ENCODE results near the gene INVS. TPM values are rescaled to one million over a fixed set of nuclear protein-coding genes. Genes with fewer than 3 reads are reported as not detected.

INVS gene
- total and polyA plus RNA-seq, 11 donors, result 2.5 to 10.4 (median 7.4) TPM

GRCh38 chr9:100070104-100071041, 28.7 kb upstream of the INVS start:
- Histone ChIP-seq H3K4me3 (no peak overlapping the region), H3K27ac (no peak overlapping the region), H3K4me1 (peaks cover 0 to 36% (median 15%) of the 10 kb centered on the region in 12 donors), H3K27me3 (no peaks in the 10 kb centered on the region), H3K36me3 (peaks cover 0 to 4% (median 0%) of the 10 kb centered on the region in 9 donors), H3K9me3 (no peaks in the 10 kb centered on the region)
- 68 to 72% (median 69%) methylated on average over 2 of the region's 2 CpGs for WGBS, 4 donors
- TF ChIP-seq POLR2A (IDR thresholded peaks at IDR 0.05), result no peak
- no peak for TF ChIP-seq CTCF (IDR thresholded peaks at IDR 0.05)
- intact Hi-C loops (cut with DNase I), result no loop called here
- ATAC-seq, result no peak
- DNase-seq, result no peak

- WGBS, 4 donors, result 85 to 93% (median 90%) methylated on average over 2 of the region's 2 CpGs
- no peak overlapping the region for H3K4me3 ChIP-seq
- H3K27me3 ChIP-seq, result no peaks in the 10 kb centered on the region
- H3K4me1 ChIP-seq, result peaks cover 0 to 31% (median 13%) of the 10 kb centered on the region in 12 donors
- H3K36me3 ChIP-seq, result peaks cover 0 to 4% (median 0%) of the 10 kb centered on the region in 9 donors
- no peaks in the 10 kb centered on the region for H3K9me3 ChIP-seq
- DNase-seq (no peak), ATAC-seq (no peak)
- TF ChIP-seq CTCF (IDR thresholded peaks at IDR 0.05) (no peak), POLR2A (IDR thresholded peaks at IDR 0.05) (no peak)
- no peak overlapping the region for H3K27ac ChIP-seq
- intact Hi-C loops (cut with DNase I), result no loop called here
Measured at GRCh38 chr9:100071271-100071670, 27.8 kb upstream of the INVS start.

- no peak for TF ChIP-seq CTCF (IDR thresholded peaks at IDR 0.05)
- no peak for TF ChIP-seq POLR2A (IDR thresholded peaks at IDR 0.05)
- intact Hi-C loops (cut with DNase I), result no loop called here
- peaks cover 0 to 31% (median 8%) of the 10 kb centered on the region in 12 donors for H3K4me1 ChIP-seq
- ATAC-seq (no peak), DNase-seq (no peak)
- no peak overlapping the region for H3K27ac ChIP-seq
- H3K36me3 ChIP-seq, result peaks cover 0 to 4% (median 0%) of the 10 kb centered on the region in 9 donors
- H3K4me3 ChIP-seq, result no peak overlapping the region
- WGBS, 4 donors, result 58 to 73% (median 65%) methylated on average over 2 of the region's 2 CpGs
- no peaks in the 10 kb centered on the region for H3K9me3 ChIP-seq
- H3K27me3 ChIP-seq, result no peaks in the 10 kb centered on the region
Measured at GRCh38 chr9:100072805-100073204, 26.2 kb upstream of the INVS start.

GRCh38 chr9:100074093-100074492, 24.9 kb upstream of the INVS start:
- Histone ChIP-seq H3K9me3 (no peaks in the 10 kb centered on the region), H3K36me3 (peaks cover 0 to 4% (median 0%) of the 10 kb centered on the region in 9 donors), H3K27ac (no peak overlapping the region), H3K4me1 (peaks cover 0 to 31% (median 8%) of the 10 kb centered on the region in 12 donors), H3K4me3 (no peak overlapping the region), H3K27me3 (no peaks in the 10 kb centered on the region)
- 55 to 69% (median 65%) methylated on average over 6 of the region's 6 CpGs for WGBS, 4 donors
- peak in 2 of 4 donors; percentile 46 to 59 for ATAC-seq
- intact Hi-C loops (cut with DNase I), result no loop called here
- DNase-seq, result no peak
- TF ChIP-seq CTCF (IDR thresholded peaks at IDR 0.05), result no peak
- no peak for TF ChIP-seq POLR2A (IDR thresholded peaks at IDR 0.05)

All from heart left ventricle (tissue), 16 donors.